ENCODE results near the gene SCNN1G.

DNA sequence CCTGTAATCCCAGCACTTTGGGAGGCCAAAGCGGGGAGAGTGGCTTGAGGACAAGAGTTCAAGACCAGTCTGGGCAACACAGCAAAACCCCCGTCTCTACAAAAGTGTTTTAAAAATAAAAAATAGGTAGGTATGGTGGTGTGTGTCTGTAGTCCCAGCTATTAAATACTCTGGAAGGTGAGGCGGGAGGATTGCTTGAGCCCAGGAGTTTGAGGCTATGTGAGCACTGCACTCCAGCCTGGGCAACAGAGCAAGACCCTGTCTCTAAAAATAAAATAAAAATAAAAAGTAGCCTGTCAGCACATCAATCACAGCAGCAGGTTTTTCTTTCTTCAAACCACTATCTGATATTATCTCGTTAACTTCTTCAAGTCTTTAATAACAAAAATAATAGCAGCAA lies 34.9 kb upstream of the SCNN1G start:
- no peak for TF ChIP-seq TCF4 (CRISPR knock-in tag; IDR thresholded peaks at IDR 0.05; ENCODE audit: borderline replicate concordance)
- no peak for TF ChIP-seq ARNTL (CRISPR knock-in tag; IDR thresholded peaks at IDR 0.05; ENCODE audit: borderline replicate concordance, low read depth)
- TF ChIP-seq SNAI2 (CRISPR knock-in tag; IDR thresholded peaks at IDR 0.05), result no peak
- no peak for TF ChIP-seq ISL1 (CRISPR knock-in tag; IDR thresholded peaks at IDR 0.05)
- TF ChIP-seq ZFP3 (CRISPR knock-in tag; IDR thresholded peaks at IDR 0.05), result no peak
- TF ChIP-seq, protein P1, sequence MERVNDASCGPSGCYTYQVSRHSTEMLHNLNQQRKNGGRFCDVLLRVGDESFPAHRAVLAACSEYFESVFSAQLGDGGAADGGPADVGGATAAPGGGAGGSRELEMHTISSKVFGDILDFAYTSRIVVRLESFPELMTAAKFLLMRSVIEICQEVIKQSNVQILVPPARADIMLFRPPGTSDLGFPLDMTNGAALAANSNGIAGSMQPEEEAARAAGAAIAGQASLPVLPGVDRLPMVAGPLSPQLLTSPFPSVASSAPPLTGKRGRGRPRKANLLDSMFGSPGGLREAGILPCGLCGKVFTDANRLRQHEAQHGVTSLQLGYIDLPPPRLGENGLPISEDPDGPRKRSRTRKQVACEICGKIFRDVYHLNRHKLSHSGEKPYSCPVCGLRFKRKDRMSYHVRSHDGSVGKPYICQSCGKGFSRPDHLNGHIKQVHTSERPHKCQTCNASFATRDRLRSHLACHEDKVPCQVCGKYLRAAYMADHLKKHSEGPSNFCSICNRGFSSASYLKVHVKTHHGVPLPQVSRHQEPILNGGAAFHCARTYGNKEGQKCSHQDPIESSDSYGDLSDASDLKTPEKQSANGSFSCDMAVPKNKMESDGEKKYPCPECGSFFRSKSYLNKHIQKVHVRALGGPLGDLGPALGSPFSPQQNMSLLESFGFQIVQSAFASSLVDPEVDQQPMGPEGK (CRISPR knock-in tag; IDR thresholded peaks at IDR 0.05; ENCODE audit: borderline replicate concordance), result no peak
- no peak for TF ChIP-seq ZFP30 (CRISPR knock-in tag; IDR thresholded peaks at IDR 0.05)
- no peak for TF ChIP-seq RARB (CRISPR knock-in tag; IDR thresholded peaks at IDR 0.05)
- TF ChIP-seq ZNF565 (CRISPR knock-in tag; conservative IDR thresholded peaks at IDR 0.05; ENCODE audit: low read depth), result no peak
- TF ChIP-seq, protein P2, sequence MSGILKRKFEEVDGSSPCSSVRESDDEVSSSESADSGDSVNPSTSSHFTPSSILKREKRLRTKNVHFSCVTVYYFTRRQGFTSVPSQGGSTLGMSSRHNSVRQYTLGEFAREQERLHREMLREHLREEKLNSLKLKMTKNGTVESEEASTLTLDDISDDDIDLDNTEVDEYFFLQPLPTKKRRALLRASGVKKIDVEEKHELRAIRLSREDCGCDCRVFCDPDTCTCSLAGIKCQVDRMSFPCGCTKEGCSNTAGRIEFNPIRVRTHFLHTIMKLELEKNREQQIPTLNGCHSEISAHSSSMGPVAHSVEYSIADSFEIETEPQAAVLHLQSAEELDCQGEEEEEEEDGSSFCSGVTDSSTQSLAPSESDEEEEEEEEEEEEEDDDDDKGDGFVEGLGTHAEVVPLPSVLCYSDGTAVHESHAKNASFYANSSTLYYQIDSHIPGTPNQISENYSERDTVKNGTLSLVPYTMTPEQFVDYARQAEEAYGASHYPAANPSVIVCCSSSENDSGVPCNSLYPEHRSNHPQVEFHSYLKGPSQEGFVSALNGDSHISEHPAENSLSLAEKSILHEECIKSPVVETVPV (CRISPR knock-in tag; IDR thresholded peaks at IDR 0.05), result no peak
- no peak for TF ChIP-seq ZNF70 (CRISPR knock-in tag; IDR thresholded peaks at IDR 0.05)
